ENCODE data around the gene C19orf38.

C19orf38 gene

DNA sequence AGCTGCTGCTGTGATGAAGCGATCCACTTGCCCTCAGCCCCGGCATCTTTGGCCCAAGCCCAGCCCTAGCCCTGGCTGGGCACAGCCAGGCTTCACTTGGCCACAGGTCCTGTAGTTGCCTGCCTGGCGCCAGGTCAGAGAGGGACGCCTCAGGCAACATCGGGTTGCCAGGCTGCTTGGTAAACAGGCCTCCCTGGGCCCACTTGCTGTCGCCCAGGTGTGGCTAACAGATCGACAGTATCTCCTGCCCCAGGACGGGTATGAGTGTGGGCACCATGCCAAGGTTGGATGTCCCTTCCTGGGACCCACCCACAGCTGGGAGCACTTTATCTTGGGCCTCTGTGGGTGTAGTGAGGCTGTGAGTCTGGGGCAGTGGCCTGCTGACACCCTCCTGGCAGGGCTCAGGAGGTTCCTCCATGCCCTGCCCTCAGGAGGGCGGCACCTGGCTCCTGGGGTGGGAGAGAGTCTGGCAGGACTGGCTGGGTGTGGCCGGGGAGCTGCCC lies 51.0 kb downstream of the C19orf38 start:
- in situ Hi-C loops (cut with MboI; ENCODE audit: low sequenced_read_pairs) = no loop called here

DNA sequence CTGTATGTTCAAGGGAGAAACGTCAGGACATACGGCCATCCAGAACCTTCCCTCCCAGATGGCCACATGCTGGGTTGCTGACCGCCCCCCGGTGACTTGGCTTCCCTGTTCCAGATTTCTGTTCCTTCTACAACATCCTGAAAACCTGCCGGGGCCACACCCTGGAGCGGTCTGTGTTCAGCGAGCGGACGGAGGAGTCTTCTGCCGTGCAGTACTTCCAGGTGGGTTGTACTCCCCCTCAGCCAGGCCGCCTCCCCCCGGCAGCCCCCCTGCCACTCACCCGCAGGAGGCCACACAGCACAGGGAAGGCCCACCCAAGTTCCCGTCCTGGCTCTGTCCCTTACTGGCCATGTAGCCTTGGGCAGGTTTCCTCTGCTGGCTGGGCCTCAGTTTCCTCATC lies 59.7 kb downstream of the C19orf38 start:
- in situ Hi-C loops (cut with MboI; ENCODE audit: low sequenced_read_pairs) = no loop called here

DNA sequence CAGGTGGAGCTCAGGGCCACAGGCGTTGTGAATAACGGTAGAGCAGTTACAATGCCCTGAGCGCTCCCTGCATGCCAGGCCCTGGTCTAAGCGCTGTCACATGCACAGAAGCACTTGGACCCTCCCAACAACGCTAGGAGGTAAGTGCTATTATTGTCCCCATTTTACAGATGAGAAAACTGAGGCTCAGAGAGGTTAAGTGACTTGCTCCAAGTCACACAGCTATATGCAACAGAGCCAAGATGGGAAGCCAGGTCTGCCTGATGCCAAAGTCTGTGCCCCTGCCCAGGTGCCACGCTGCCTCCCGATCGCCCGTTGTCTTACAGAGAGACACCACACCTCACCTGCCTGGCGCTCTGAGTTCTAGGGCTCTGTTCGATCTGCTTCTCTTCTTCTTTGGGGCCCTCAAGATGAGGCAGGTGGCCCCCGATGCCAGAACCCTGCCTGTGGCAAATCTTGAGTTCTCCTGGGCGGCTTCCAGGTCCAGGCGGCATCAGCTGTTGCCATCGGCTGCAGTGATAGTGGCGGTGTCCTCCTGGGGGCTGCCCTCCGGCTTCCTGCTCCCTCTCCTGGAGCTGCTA lies 60.3 kb downstream of the C19orf38 start:
- in situ Hi-C loops (cut with MboI; ENCODE audit: low sequenced_read_pairs) = no loop called here

DNA sequence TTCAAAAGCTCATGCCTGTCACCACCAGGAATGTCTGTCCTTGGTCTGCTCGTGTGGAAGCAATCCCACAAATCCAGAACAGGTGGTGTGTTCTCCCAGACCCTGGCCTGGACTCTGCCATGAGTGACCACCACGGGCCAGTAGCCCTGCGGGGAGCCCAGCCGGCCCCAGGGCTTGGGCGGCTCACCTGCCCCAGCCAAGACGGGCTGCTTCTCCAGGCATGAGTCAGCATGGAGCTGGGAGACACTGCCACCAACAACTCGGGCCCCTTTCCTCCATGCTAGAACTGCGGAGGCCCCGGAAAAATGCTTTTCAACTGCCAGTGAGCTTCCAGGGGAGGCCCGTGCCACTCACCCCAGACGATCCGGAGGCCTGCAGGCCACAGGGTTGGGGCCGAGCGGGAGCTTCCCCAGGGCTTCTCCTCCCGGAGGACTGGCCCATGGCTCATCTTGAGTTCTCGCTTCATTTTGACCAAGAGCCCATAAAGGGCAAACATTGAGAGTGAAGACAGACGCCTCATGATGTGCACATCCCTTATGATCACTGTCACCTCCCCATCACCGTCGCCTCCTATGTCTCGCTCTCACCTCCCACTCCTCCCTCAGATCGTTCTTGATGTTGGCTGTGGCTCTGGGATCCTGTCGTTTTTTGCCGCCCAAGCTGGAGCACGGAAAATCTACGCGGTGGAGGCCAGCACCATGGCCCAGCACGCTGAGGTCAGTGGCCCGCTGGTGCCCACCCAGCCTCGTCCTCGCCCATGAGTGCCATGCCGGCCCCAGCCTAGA lies 63.6 kb downstream of the C19orf38 start:
- in situ Hi-C loops (cut with MboI; ENCODE audit: low sequenced_read_pairs) = no loop called here

DNA sequence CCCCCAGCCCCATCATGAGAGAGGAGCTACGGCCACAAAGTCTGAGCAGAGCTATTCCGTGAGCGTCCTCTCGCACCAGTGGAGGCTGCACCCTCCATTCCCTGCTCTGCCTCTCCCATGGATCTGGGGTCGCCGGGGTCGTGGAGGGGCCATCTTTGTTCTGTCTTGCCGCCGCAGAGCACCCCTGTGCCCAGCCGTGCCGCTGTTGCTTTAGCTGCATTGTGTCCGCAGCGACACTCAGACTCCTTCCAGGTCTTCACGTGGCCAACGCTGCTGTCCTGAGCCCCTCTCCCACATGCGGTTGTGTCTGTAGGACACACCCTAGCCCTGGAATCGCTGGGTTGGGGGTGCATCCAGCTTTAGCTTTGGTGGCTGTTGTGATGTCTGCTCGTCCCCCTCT lies 64.4 kb downstream of the C19orf38 start:
- in situ Hi-C loops (cut with MboI; ENCODE audit: low sequenced_read_pairs) = no loop called here

DNA sequence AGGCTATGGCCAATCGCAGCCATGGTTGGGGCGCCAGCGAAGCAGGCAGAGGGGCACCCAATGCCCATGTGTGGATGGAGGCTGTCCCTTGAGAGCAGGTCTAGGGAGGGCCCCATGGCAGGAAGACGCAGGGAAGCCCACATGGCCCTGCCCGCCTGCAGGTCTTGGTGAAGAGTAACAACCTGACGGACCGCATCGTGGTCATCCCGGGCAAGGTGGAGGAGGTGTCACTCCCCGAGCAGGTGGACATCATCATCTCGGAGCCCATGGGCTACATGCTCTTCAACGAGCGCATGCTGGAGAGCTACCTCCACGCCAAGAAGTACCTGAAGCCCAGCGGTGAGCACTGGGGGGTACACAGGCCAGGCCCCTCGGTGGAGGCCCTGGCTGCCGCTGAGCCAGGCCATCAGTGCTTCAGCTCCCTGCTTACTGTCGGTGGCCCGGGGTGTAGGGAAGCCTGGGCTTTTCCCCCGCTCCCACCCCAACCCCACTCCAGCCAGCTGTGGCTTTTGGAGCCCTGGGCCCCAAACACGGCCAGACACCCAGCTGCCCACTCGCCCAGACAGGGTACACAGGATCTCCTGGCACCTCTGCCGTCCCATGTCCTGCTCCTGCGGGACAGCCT lies 65.6 kb downstream of the C19orf38 start:
- in situ Hi-C loops (cut with MboI; ENCODE audit: low sequenced_read_pairs) = no loop called here

DNA sequence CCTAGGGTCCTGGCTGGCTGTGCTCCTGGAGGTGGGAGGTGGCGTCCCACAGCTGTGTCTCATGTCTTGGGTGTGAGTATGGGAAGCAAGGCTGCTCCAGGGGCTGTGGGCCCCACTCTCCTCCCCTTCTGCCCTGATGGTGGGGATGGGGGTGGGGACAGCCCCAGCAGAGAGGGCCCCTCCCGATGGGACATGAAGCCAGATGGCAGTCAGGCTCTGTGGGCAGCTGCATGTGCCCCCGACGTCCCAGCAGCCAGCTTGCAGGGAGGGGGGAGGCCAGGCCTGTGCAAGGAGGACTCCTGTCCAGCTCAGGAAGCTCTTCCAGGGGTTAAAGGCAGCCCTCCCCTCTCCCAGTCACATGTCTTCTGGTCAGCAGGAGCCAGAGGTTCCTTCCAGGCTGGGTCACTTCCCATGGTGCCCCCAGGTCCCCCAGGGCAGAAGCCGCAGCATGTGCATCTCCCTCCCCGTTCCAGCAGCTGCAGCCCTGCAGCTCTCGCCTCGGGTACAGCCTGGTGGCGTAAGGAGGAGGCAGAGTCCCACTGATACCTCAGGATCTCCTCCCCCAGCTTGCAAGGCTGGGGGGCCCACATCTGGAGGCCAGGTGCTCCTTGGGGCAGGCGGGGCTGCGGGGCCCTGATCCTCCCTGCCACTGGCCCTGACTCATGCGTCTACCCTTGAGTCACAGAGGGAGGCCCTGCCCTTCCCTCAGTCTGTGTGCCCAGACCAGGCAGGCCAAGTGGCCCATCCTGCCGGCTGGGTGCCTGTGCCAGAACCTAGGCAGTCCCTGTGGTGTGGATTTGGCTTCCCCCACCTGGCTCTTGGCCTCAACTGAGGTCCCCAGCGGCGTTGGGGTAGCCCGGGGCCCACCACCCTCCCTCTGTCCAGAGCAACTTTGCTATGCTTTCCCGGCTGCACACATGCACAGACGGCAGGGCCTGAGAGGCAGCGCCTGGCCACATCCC lies 67.2 kb downstream of the C19orf38 start:
- in situ Hi-C loops (cut with MboI; ENCODE audit: low sequenced_read_pairs) = no loop called here

DNA sequence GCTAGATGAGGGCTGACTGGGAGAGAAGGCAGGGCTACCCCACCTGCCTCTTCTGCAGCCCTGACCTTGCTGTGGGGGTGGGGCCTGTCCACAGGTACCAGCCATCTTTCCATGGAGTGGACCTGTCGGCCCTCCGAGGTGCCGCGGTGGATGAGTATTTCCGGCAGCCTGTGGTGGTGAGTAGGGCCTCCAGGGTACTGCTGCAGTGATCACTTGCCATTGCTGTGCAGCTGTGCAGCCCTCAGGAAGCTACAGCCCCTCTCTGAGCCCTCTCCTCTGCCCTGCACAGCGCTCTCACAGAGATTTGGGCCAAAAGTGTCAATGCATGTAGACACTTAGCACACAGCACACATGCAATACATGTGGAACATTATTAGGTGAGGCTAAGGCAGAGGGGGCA lies 68.4 kb downstream of the C19orf38 start:
- in situ Hi-C loops (cut with MboI; ENCODE audit: low sequenced_read_pairs) = no loop called here

DNA sequence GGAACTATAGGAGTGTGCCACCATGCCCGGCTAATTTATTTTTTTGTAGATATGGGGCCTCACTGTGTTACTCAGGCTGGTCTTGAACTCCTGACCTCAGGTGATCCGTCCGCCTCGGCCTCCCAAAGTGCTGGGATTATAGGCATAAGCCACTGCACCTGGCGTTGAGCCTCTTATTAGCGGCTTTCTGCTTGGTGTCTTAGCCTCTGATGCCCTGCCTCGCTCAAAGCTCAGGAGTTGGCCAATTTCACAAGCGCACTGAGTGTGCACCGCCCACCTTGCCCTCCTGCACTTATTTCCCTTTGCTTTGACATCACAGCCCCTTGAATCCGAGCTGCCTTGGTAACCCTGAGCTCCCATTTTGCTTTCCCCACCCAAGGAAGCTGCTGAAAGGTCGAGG lies 70.1 kb downstream of the C19orf38 start:
- in situ Hi-C loops (cut with MboI; ENCODE audit: low sequenced_read_pairs) = no loop called here
